HL-60/S4 treated with retinoic acid at 250 ng/mL for 4 days and 3 days (cell line): ENCODE data around the gene ATG16L2.
"Not testable (repeated sequence)": the region's sequence is repeated elsewhere in the genome, so short reads cannot be mapped to it uniquely, and the experiment has no call there.

Source experiments
- in situ Hi-C: fragments of 300-500 bp; cut with MboI; formaldehyde crosslinking; loops from 2 replicates; pipeline ENCODE4 v1.7.0; 2022; ENCODE audit warnings: low sequenced_read_pairs

ATG16L2 gene

GRCh38 chr11:72821920-72822799 lies 7.9 kb downstream of the ATG16L2 start:
- in situ Hi-C loops, result no loop called here

GRCh38 chr11:72823105-72823804 lies 9.0 kb downstream of the ATG16L2 start:
- in situ Hi-C loops, result no loop called here

- in situ Hi-C loops, result no loop called here
Observed at GRCh38 chr11:72824020-72824419, 9.8 kb downstream of the ATG16L2 start.

- in situ Hi-C loops, result no loop called here
Observed at GRCh38 chr11:72824811-72825505, 10.7 kb downstream of the ATG16L2 start.

DNA sequence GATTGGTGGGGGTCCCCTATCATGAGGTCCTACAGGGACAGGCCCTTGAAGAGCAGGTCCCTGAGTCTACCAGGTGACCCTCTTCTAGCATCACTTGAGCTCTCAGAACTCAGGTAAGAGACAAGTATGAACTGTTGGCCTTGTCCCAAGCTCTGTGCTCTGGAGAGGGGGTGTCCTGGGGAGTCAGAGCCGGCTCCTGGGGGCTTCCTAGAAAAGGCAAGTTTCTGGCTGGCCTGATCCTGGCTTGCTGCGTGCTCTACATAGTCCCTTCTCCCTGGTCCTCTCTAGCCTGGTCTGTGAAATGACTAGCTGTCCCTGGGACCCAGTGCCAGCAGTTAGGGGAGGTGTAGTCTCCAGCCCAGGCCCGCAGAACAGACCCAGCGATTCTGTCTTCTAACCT lies 11.4 kb downstream of the ATG16L2 start:
- in situ Hi-C loops, result no loop called here

GRCh38 chr11:72826191-72826941 lies 12.2 kb downstream of the ATG16L2 start:
- in situ Hi-C loops, result no loop called here

- in situ Hi-C loops, result no loop called here
Observed at GRCh38 chr11:72826942-72827480, 12.8 kb downstream of the ATG16L2 start.

DNA sequence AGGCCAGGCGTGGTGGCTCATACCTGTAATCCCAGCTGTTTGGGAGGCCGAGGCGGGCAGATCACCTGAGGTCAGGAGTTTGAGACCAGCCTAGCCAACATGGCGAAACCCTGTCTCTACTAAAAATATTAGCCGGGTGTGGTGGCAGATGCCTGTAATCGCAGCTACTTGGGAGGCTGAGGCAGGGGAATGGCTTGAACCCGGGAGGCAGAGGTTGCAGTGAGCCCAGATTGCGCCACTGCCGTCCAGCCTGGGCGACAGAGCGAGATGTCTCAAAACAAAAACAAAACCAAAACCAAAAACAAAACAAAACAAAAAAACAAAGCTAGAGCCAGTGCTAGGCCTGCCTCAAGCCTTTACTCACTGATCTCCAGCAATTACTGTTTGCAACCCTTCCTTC lies 13.4 kb downstream of the ATG16L2 start:
- in situ Hi-C loops, result not testable (repeated sequence)

- in situ Hi-C loops, result no loop called here
Observed at GRCh38 chr11:72828081-72828567, 13.9 kb downstream of the ATG16L2 start.

DNA sequence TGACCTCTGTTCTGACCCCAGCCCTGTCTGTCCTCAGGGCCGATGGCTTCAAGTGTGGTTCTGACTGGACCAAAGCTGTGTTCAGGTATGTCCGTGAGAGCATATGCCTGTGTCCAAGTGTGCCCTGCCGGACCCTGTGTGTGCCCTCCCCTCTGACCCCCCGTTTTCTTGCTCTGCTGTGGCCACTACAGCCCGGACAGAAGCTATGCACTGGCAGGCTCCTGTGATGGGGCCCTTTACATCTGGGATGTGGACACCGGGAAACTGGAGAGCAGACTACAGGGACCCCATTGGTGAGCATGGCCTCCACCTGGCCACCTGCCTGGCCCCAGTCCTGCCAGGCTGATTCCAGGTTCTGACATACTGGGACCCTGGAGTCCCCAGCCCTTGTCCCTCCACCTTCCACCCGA lies 14.5 kb downstream of the ATG16L2 start:
- in situ Hi-C loops, result no loop called here

- in situ Hi-C loops, result no loop called here
Observed at GRCh38 chr11:72829178-72829577, 15.0 kb downstream of the ATG16L2 start.

- in situ Hi-C loops, result no loop called here
Observed at GRCh38 chr11:72829884-72830533, 15.8 kb downstream of the ATG16L2 start.

DNA sequence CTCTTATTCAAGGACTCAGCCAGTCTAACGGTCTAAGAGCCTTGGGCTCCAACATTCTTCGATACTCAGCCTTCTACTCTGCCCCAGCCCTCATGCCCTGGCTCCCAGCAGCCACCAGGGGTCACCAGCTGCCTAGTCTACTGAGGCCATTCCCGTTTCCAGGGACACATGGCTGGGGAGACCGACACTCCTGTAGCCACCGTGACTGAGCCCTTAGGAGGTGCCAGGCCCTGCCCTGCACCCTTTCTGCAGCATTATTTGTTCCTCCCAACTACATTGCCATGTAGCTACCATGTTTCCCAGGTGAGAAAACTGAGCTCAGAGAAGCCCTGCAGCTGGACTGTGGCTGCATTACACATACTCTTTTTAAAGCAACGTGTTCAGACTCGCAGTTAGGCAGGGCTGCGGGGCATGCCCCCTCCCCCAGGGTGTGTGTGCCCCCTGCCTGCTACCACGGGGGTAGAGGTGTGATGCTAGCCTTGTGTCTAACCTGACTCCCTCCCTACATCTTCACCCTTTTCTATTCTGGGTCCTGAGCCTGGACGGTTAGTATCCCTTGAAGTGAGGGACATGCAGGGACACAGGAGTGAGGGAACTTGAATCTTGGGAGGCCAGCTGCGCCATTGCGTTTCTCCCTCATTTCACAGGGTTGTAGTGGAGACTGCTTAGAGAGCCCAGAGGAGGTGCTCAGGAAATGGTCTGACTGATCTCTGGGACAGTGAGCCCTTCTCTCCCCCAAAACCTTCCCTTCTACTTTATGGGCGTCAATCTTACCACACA lies 17.5 kb downstream of the ATG16L2 start:
- in situ Hi-C loops, result no loop called here

GRCh38 chr11:72832301-72833082 lies 18.3 kb downstream of the ATG16L2 start:
- in situ Hi-C loops, result no loop called here

GRCh38 chr11:72833083-72833733 lies 19.0 kb downstream of the ATG16L2 start:
- in situ Hi-C loops, result no loop called here

GRCh38 chr11:72833811-72834493 lies 19.7 kb downstream of the ATG16L2 start:
- in situ Hi-C loops, result no loop called here

DNA sequence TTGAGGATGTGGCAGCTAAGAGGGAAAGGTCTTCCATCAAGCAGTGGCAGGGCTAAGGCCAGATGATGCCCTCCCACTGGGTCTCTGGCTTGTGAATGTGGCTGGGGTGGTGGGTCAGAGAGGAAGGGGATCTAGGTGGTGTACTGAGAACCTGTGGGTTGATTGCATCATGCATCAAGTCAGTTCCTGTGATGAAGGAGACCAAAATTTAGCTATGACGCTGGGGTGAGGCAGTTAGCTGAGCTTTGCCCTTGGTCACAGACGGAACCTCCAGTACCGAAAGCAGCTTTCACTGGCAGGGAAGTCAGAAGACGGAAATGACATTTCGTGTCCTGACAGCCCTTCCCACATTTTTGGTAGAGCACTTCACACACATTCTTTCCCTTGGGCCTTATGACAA lies 20.7 kb downstream of the ATG16L2 start:
- in situ Hi-C loops, result no loop called here
